B cell (primary cell): ENCODE results near the gene SAMD4A. TPM values are rescaled to one million over a fixed set of nuclear protein-coding genes. Genes with fewer than 3 reads are reported as not detected.

Experiments used
- ATAC-seq: fragments of 200-7000 bp; cut with Tn5 transposase; one replicate; pipeline ENCODE4 v1.10.0; 2021; ENCODE audit warnings: low read depth, mild to moderate bottlenecking, moderate number of reproducible peaks, moderate library complexity
- CTCF ChIA-PET: fragments of 350-600 bp; sonication (Branson Sonifier 250); formaldehyde crosslinking; loops from one replicate; lab custom pipeline; 2021; ENCODE audit warnings: antibody characterized with exemption, inconsistent platforms; lab: Charles Lee
- POLR2A ChIA-PET: fragments of 350-600 bp; sonication (Branson Sonifier 250); formaldehyde crosslinking; loops from one replicate; lab custom pipeline; 2021; ENCODE audit warnings: antibody characterized with exemption; lab: Charles Lee
- DNase-seq: peaks from one replicate; pipeline ENCODE4 v3.0.0; 2013
- H2AFZ ChIP-seq: 2 replicates; pipeline ENCODE4 v1.6.1; 2012; ENCODE audit warnings: mild to moderate bottlenecking, low read depth, low read length; ENCODE audit not compliant: insufficient read depth, poor library complexity, severe bottlenecking
- H3K27ac ChIP-seq, 2 donors: 1 replicate in 1 of 2; 2 replicates in 1 of 2; pipeline ENCODE4 v1.5.1; 2012 to 2013; ENCODE audit warnings: low read length in 2 of 2, mild to moderate bottlenecking in 2 of 2, moderate library complexity in 1 of 2
- H3K27me3 ChIP-seq, 4 experiments: fragments of 200-600 bp in 1 of 4; sonication (generic) in 1 of 4; replicated peaks in 1 of 4; 1 replicate in 2 of 4; 2 replicates in 2 of 4; pipeline versions ENCODE4 v1.6.1 to v1.7.0; 2013 to 2016; ENCODE audit warnings: low read length in 3 of 4, mild to moderate bottlenecking in 2 of 4, mixed read lengths in 1 of 4, moderate library complexity in 1 of 4; ENCODE audit not compliant: insufficient read depth in 4 of 4, control insufficient read depth in 3 of 4; ENCODE audit errors: control extremely low read depth in 1 of 4
- H3K36me3 ChIP-seq, 2 experiments: replicated peaks in 1 of 2; 1 replicate in 1 of 2; 2 replicates in 1 of 2; pipeline versions ENCODE4 v1.6.1 to v1.7.1; 2013; ENCODE audit warnings: low read length in 1 of 2; ENCODE audit not compliant: insufficient read depth in 2 of 2, control insufficient read depth in 1 of 2; ENCODE audit errors: control extremely low read depth in 1 of 2, extremely low read depth in 1 of 2
- H3K4me1 ChIP-seq, 2 donors: fragments of 200-600 bp in 1 of 2; sonication (generic) in 1 of 2; 1 replicate in 1 of 2; 2 replicates in 1 of 2; pipeline versions ENCODE4 v1.5.1 to v1.6.1; 2013 to 2017; ENCODE audit warnings: low read length in 2 of 2; ENCODE audit not compliant: control insufficient read depth in 2 of 2, insufficient read depth in 2 of 2
- H3K4me2 ChIP-seq: replicated peaks from 2 replicates; pipeline ENCODE3; 2012; ENCODE audit warnings: mild to moderate bottlenecking, low read depth, low read length; ENCODE audit not compliant: poor library complexity, severe bottlenecking
- H3K4me3 ChIP-seq, 5 experiments: fragments of 200-600 bp in 1 of 5; sonication (generic) in 1 of 5; 1 replicate in 3 of 5; 2 replicates in 2 of 5; pipeline versions ENCODE4 v1.5.1 to v1.7.0; 2011 to 2016; ENCODE audit warnings: low read length in 4 of 5, mild to moderate bottlenecking in 4 of 5, low read depth in 2 of 5, control low read depth in 1 of 5, moderate library complexity in 1 of 5; ENCODE audit not compliant: insufficient read depth in 1 of 5; ENCODE audit errors: control extremely low read depth in 1 of 5, extremely low read depth in 1 of 5
- H3K79me2 ChIP-seq: fragments of 200-600 bp; sonication (generic); one replicate; pipeline ENCODE4 v1.6.0; 2016; ENCODE audit warnings: low read length; ENCODE audit not compliant: control insufficient read depth, insufficient read depth
- H3K9ac ChIP-seq: fragments of 200-600 bp; sonication (generic); 2 replicates; pipeline ENCODE4 v1.6.1; 2017; ENCODE audit warnings: mild to moderate bottlenecking, low read length, moderate library complexity
- H3K9me3 ChIP-seq, 3 donors: one replicate each; pipeline versions ENCODE4 v1.6.1 to v1.7.1; 2013; ENCODE audit warnings: low read length in 2 of 3; ENCODE audit not compliant: control insufficient read depth in 2 of 3, insufficient read depth in 1 of 3; ENCODE audit errors: control extremely low read depth in 1 of 3
- H4K20me1 ChIP-seq: 2 replicates; pipeline ENCODE4 v1.6.0; 2012; ENCODE audit warnings: mild to moderate bottlenecking, low read length; ENCODE audit not compliant: insufficient read depth, control insufficient read depth, poor library complexity, severe bottlenecking
- H3K27ac Mint-ChIP-seq: one replicate; pipeline ENCODE4 v1.8.0; 2021; ENCODE audit warnings: mixed read lengths
- H3K27me3 Mint-ChIP-seq: one replicate; pipeline ENCODE4 v1.8.0; 2021; ENCODE audit warnings: mixed read lengths
- H3K4me1 Mint-ChIP-seq: one replicate; pipeline ENCODE4 v1.8.0; 2021; ENCODE audit warnings: mixed read lengths
- H3K4me3 Mint-ChIP-seq: one replicate; pipeline ENCODE4 v1.8.0; 2021; ENCODE audit warnings: mixed read lengths
- H3K9me3 Mint-ChIP-seq: one replicate; pipeline ENCODE4 v1.8.0; 2022; ENCODE audit warnings: mixed read lengths; ENCODE audit not compliant: insufficient read depth
- CTCF ChIP-seq: fragments of 200-600 bp; IDR thresholded peaks from one replicate; pipeline ENCODE4 v1.8.0; 2022; ENCODE audit warnings: antibody characterized with exemption, mild to moderate bottlenecking
- EZH2 ChIP-seq: IDR thresholded peaks from 2 replicates; pipeline ENCODE4 v1.6.1; 2012; ENCODE audit warnings: borderline replicate concordance, low read depth, mild to moderate bottlenecking, moderate library complexity, low read length; ENCODE audit not compliant: insufficient read depth, poor library complexity, severe bottlenecking
- WGBS: methylation state at CpG from one replicate; pipeline ENCODE4 v1.1.5; 2013; ENCODE audit warnings: missing lambda C conversion rate; ENCODE audit not compliant: insufficient coverage; 5-methylcytosine and 5-hydroxymethylcytosine counted together
- intact Hi-C: fragments of 100-400 bp; cut with micrococcal nuclease; formaldehyde crosslinking; loops from one replicate; pipeline ENCODE4 v1.10.0; 2022
- polyA plus RNA-seq: library from polyadenylated mRNA; depleted of rRNA; stranded (reverse); fragments of >200 nt; gene quantifications from 2 replicates; pipeline ENCODE4 v1.2.3, GENCODE V29; 2012
- total RNA-seq, 2 donors: library from RNA; stranded (reverse); fragments of 120-200 nt in 1 of 2; gene quantifications; 1 replicate in 1 of 2; 2 replicates in 1 of 2; pipeline versions ENCODE4 v1.2.3 to v1.2.4, GENCODE V29; 2013 to 2022

The SAMD4A gene
- total and polyA plus RNA-seq, 2 donors (not counting 1 experiment from before 2014, with no cell fraction given): 5.7 to 13.7 TPM

DNA sequence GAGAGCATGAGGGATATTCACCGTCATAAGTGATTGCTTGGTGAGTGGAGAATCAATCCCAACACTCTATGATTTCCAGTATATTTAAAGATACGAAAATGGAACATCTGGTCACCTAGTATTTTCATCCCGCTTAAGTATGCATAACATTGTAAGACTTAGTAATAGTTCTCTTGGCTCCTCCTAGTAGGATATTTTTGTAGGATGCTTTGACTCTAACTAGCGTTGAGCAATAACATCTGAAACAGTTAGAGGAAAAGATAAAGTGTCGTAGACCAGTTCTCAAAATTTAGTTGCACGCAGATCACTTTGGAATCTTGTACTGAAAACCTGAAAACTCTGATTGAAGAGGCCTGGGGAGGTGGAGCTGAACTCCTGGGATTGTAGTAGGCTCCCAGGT is 7.6 kb downstream of the SAMD4A start:
- no peak overlapping the region for H3K27ac Mint-ChIP-seq
- Histone ChIP-seq H3K36me3 (no peaks in the 10 kb centered on the region), H3K4me3 (no peak overlapping the region), H3K4me1 (peaks cover under 1% of the 10 kb centered on the region in 2 donors), H2AFZ (no peak overlapping the region), H3K27me3 (no peaks in the 10 kb centered on the region), H3K9me3 (peaks cover 0 to 14% (median 3%) of the 10 kb centered on the region in 3 donors), H3K27ac (no peak overlapping the region), H3K4me2 (no peak overlapping the region), H3K9ac (no peak overlapping the region), H4K20me1 (peaks cover 4% of the 10 kb centered on the region), H3K79me2 (peaks cover 58% of the 10 kb centered on the region)
- ATAC-seq: no peak
- 100% methylated on average over 3 of the region's 6 CpGs for WGBS
- H3K9me3 Mint-ChIP-seq: peaks cover 8% of the 10 kb centered on the region
- no peaks in the 10 kb centered on the region for H3K27me3 Mint-ChIP-seq
- DNase-seq: no peak
- POLR2A ChIA-PET: no interaction called here
- CTCF ChIA-PET: interaction anchor here (1.2 to 1.9 kb wide), 3 partner anchors 10 to 199 kb away, joined by 3 to 14 read pairs (median 6); no protein-coding TSS in a partner anchor
- TF ChIP-seq EZH2 (no peak), CTCF (no peak)
- H3K4me1 Mint-ChIP-seq: peaks cover 4% of the 10 kb centered on the region
- intact Hi-C loops: no loop called here
- H3K4me3 Mint-ChIP-seq: no peak overlapping the region

GRCh38 chr14:54577494-54577893 is 10.6 kb downstream of the SAMD4A start:
- Mint-ChIP-seq H3K4me3 (no peak overlapping the region), H3K4me1 (no peaks in the 10 kb centered on the region), H3K27me3 (no peaks in the 10 kb centered on the region), H3K27ac (no peak overlapping the region), H3K9me3 (peaks cover 4% of the 10 kb centered on the region)
- ChIA-PET CTCF (interaction anchor here (1.0 to 1.4 kb wide), 2 partner anchors 9 to 13 kb away, joined by 3 to 6 read pairs; no protein-coding TSS in a partner anchor), POLR2A (no interaction called here)
- H3K4me3 ChIP-seq: no peak overlapping the region
- H3K79me2 ChIP-seq: peaks cover 52% of the 10 kb centered on the region
- H4K20me1 ChIP-seq: no peaks in the 10 kb centered on the region
- DNase-seq (no peak), ATAC-seq (no peak)
- H3K4me2 ChIP-seq: no peak overlapping the region
- intact Hi-C loops: no loop called here
- no peak overlapping the region for H3K27ac ChIP-seq
- H3K4me1 ChIP-seq: no peaks in the 10 kb centered on the region
- TF ChIP-seq CTCF: no peak
- no peak for TF ChIP-seq EZH2
- no peaks in the 10 kb centered on the region for H3K27me3 ChIP-seq
- 97% methylated on average over 6 of the region's 6 CpGs for WGBS
- peaks cover 0 to 9% (median 2%) of the 10 kb centered on the region in 3 donors for H3K9me3 ChIP-seq
- H2AFZ ChIP-seq: no peak overlapping the region
- no peaks in the 10 kb centered on the region for H3K36me3 ChIP-seq
- H3K9ac ChIP-seq: no peak overlapping the region
